ENCODE data around the gene IGSF9.

IGSF9 gene

DNA sequence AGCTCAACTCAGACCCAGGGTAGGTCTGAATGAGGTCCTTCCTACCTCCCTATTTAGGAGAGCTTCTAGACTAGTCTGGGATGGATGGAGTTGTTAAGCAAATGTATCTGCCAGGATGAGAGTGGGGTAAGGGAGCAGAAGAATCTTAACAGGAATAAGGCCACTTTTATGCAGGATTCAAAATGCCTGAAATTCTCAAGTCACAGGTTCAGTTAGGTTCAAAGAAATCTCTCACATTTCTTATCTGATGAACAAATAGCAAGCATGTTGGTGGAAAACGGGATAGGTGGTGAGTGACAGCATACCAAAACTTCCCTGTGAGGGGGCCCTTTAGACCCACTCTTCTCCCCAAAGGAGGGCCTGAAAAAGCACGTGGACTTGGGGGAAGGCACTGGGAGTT, 5.6 kb upstream of the IGSF9 start:
- TF ChIP-seq, protein P1, sequence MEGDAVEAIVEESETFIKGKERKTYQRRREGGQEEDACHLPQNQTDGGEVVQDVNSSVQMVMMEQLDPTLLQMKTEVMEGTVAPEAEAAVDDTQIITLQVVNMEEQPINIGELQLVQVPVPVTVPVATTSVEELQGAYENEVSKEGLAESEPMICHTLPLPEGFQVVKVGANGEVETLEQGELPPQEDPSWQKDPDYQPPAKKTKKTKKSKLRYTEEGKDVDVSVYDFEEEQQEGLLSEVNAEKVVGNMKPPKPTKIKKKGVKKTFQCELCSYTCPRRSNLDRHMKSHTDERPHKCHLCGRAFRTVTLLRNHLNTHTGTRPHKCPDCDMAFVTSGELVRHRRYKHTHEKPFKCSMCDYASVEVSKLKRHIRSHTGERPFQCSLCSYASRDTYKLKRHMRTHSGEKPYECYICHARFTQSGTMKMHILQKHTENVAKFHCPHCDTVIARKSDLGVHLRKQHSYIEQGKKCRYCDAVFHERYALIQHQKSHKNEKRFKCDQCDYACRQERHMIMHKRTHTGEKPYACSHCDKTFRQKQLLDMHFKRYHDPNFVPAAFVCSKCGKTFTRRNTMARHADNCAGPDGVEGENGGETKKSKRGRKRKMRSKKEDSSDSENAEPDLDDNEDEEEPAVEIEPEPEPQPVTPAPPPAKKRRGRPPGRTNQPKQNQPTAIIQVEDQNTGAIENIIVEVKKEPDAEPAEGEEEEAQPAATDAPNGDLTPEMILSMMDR (IDR thresholded peaks at IDR 0.05; ENCODE audit: insufficient read depth, low read depth, low read length, missing control alignments): no peak
- DNase-seq (ENCODE audit: low read depth): no peak
- no peak overlapping the region for H3K4me3 ChIP-seq (ENCODE audit: low read depth, low read length)

DNA sequence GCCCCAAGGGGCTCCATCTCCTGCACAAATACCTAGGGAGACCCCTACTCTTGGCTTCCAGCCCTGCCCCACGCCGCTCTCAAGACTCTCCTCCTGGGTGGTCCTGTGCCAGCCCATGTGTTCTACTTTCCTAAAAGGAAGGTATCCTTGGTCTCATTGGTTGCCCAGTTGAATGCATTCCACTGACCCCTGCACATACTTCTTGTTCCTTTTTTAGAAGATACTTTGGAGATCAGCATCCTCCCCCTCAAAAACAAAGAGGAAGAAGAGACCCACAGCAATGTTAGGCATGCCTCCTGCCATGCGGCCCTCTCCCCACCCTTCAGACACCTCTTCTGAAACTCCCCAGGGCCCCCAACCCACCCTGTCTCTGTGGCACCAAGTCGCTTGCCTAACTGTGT, 4.6 kb upstream of the IGSF9 start:
- H3K4me3 ChIP-seq (ENCODE audit: low read depth, low read length): no peak overlapping the region
- TF ChIP-seq, protein P1 (IDR thresholded peaks at IDR 0.05; ENCODE audit: insufficient read depth, low read depth, low read length, missing control alignments): no peak
- DNase-seq (ENCODE audit: low read depth): no peak

DNA sequence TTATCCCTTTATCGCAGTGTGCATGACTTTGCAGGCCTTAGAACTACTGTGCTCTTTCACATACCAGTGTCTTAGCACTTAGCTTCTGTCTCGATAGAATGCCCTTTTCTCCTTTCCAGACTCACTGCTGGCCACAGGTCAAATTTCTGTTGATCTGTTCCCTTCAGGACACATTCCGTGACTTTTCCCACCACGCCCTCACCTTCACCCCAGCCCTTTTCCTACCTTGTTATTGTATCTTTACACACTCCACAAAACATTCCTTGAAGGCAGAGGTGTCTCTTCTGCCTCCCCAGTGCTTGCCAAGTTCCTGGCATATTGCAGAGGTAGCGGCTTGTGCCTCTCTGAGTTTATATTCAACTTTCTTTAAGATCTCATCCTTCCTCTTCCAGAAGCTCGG, 3.7 kb upstream of the IGSF9 start:
- TF ChIP-seq, protein P1 (IDR thresholded peaks at IDR 0.05; ENCODE audit: insufficient read depth, low read depth, low read length, missing control alignments): no peak
- DNase-seq (ENCODE audit: low read depth): no peak
- no peak overlapping the region for H3K4me3 ChIP-seq (ENCODE audit: low read depth, low read length)

DNA sequence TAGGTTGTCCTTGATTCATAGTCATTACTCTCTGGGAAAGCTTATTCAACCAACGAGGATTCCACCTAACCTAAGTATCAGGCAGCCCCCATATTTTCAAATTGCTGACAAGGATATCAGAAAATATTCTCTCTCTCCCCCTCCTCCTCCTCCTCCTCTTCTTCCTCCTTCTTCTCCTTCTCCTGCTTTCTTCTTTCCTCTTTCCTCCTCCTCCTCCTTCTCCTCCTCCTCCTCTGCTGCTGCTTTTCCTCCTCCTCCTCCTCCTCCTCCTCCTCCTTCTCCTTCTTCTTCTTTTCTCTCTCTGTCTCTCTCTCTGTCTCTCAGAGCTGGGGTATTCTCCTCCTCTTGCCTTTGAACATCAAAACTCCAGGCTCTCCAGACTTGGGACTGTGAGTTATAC, 2.5 kb upstream of the IGSF9 start:
- DNase-seq (ENCODE audit: low read depth): no peak
- H3K4me3 ChIP-seq (ENCODE audit: low read depth, low read length): no peak overlapping the region
- TF ChIP-seq, protein P1 (IDR thresholded peaks at IDR 0.05; ENCODE audit: insufficient read depth, low read depth, low read length, missing control alignments): no peak

DNA sequence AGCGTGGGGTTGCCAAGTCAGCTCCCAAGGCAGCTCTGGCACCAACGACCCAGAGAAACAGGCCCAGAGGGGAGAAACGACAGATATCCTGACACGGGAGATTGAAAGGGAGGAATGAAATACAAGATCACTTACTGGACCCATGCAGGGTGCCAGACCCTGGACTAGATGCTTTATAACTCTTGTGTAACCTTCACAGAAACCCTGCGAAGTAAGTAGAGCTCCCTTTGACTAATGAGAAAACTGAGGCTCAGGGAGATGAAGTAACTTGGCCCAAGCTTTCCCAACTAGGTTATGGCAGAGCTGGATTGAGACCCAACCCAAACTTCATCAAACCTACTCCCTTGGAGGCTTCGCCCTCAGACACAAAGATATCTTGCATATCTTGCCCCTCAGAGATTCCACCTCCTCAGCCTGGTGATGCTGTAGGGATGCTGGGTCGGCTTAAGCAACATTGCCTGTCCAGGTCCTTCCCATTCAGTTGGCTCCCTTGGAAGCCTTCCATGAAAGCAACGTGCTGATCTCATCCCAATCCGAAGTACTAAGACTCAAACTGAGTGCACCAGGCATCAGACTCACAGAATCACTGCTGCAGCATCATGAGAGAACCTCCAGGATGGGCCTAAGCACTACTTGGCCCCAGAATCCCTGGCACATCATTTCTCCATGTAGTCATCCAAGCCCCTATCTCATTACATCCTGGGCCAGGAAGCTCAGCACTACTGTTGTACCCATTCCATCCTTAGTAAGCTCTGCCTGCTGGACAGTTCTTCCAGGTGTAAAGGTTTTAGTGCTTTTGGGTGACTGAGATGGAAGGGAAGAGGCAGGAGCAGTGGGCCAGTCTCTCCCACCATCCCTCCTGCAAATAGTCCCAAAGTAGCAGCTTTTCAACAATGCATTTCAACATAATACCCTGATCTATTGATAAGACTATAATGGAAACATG, 1.1 kb upstream of the IGSF9 start:
- H3K4me3 ChIP-seq (ENCODE audit: low read depth, low read length): no peak overlapping the region
- TF ChIP-seq, protein P1 (IDR thresholded peaks at IDR 0.05; ENCODE audit: insufficient read depth, low read depth, low read length, missing control alignments): no peak
- no peak for DNase-seq (ENCODE audit: low read depth)

DNA sequence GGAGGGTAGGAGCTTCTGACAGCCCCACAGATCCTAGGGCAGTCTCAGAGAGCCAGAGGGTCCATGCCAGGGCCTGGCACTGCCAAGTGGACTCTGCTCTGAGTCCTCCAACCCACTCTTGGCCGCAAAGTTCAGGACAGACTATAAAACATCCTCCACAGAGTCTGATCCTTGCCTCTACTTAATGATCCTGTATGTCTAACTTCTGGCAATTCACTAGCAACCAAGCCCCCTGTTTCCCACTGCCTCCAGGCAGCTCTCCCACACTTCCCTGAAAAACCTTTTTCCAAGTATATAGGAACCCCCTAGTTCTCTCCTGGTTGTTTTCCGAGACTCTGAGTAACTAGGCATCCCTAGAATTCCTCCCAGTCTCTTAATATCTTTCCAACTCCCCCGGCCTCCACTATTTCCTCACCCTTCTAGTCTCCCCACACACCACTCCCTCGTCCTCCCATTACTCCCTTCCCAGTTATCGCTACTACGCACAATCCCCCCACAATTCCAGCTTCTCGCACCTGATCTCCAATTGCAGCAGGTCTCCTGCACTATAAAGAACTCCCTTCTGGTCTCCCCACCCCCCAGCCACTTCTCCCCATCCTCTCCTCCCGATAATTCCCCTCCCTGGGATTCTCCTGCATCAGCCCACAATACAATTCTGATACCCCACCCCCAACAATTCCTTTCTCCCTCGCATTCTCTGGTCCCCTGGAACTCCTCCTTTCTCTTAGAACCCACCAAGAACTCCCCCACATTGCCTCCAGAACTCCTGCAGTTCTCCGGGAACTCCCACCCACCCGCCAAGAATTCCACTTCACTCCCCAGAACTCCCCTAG, 574 bp downstream of the IGSF9 start:
- no peak for DNase-seq (ENCODE audit: low read depth)
- TF ChIP-seq, protein P1 (IDR thresholded peaks at IDR 0.05; ENCODE audit: insufficient read depth, low read depth, low read length, missing control alignments): no peak
- H3K4me3 ChIP-seq (ENCODE audit: low read depth, low read length): no peak overlapping the region
